CD4-positive, CD25-positive, alpha-beta regulatory T cell (primary cell): Measurements from ENCODE around the gene NR1I2. TPM values are rescaled to one million over a fixed set of nuclear protein-coding genes. Genes with fewer than 3 reads are reported as not detected.

Experiments used
- ATAC-seq, 2 donors: fragments of 150-1000 bp; cut with Tn5 transposase; one replicate each; pipeline ENCODE4 v1.10.0; 2021; ENCODE audit warnings: low read depth in 2 of 2, moderate number of reproducible peaks in 2 of 2, moderate library complexity in 1 of 2
- DNase-seq, 3 donors: peaks; one replicate each; pipeline versions ENCODE4 v3.0.0 to v3.0.0-alpha.2; 2012 to 2022; ENCODE audit warnings: mixed read lengths in 1 of 3
- H3K27ac ChIP-seq: one replicate; pipeline ENCODE4 v1.7.0; 2013; ENCODE audit warnings: mild to moderate bottlenecking, low read length; ENCODE audit not compliant: insufficient read depth, poor library complexity, severe bottlenecking
- H3K27me3 ChIP-seq: one replicate; pipeline ENCODE4 v1.7.0; 2013; ENCODE audit warnings: low read length; ENCODE audit not compliant: control insufficient read depth, insufficient read depth
- H3K36me3 ChIP-seq: one replicate; pipeline ENCODE4 v1.7.0; 2013; ENCODE audit warnings: mild to moderate bottlenecking, low read length, moderate library complexity; ENCODE audit not compliant: control insufficient read depth, insufficient read depth
- H3K4me1 ChIP-seq: 2 replicates; pipeline ENCODE4 v1.7.0; 2013; ENCODE audit warnings: mild to moderate bottlenecking, low read length; ENCODE audit not compliant: insufficient read depth, control insufficient read depth, poor library complexity, severe bottlenecking
- H3K4me3 ChIP-seq: one replicate; pipeline ENCODE4 v1.7.0; 2013; ENCODE audit warnings: low read depth, mild to moderate bottlenecking, low read length, moderate library complexity
- H3K9me3 ChIP-seq, 2 experiments: 1 replicate in 1 of 2; 2 replicates in 1 of 2; pipeline ENCODE4 v1.7.0; 2013; ENCODE audit warnings: low read length in 2 of 2, mild to moderate bottlenecking in 1 of 2, moderate library complexity in 1 of 2; ENCODE audit not compliant: control insufficient read depth in 2 of 2
- H3K27ac Mint-ChIP-seq, 3 donors: one replicate each; pipeline ENCODE4 v1.8.0; 2020 to 2022; ENCODE audit warnings: mild to moderate bottlenecking in 3 of 3, mixed read lengths in 3 of 3, moderate library complexity in 2 of 3
- H3K27me3 Mint-ChIP-seq: one replicate; pipeline ENCODE4 v1.8.0; 2022; ENCODE audit warnings: mild to moderate bottlenecking, mixed read lengths
- H3K36me3 Mint-ChIP-seq: one replicate; pipeline ENCODE4 v1.8.0; 2020; ENCODE audit warnings: mixed read lengths
- H3K4me1 Mint-ChIP-seq, 4 donors: one replicate each; pipeline ENCODE4 v1.8.0; 2020 to 2022; ENCODE audit warnings: mixed read lengths in 4 of 4, mild to moderate bottlenecking in 1 of 4
- H3K4me3 Mint-ChIP-seq, 4 donors: one replicate each; pipeline ENCODE4 v1.8.0; 2020 to 2022; ENCODE audit warnings: mild to moderate bottlenecking in 4 of 4, mixed read lengths in 4 of 4, moderate library complexity in 3 of 4
- H3K9me3 Mint-ChIP-seq, 7 donors: one replicate each; pipeline ENCODE4 v1.8.0; 2020 to 2022; ENCODE audit warnings: mixed read lengths in 7 of 7, mild to moderate bottlenecking in 3 of 7, moderate library complexity in 2 of 7
- polyA plus RNA-seq, 4 donors: library from polyadenylated mRNA; unstranded; fragments of 300-500 nt; fragmentation: Illumina TruSeq; gene quantifications; one replicate each; pipeline ENCODE4 v1.2.3, GENCODE V29; 2021
- total RNA-seq: library from RNA; stranded (reverse); gene quantifications from one replicate; pipeline ENCODE4 v1.2.3, GENCODE V29; 2022

Gene NR1I2
- total and polyA plus RNA-seq, 5 donors from 2014 or later = 0.06 to 0.72 (median 0.24) TPM; not detected in 1

GRCh38 chr3:119768668-119769393 lies 13.1 kb upstream of the NR1I2 start:
- no peak for DNase-seq
- Mint-ChIP-seq H3K27ac (no peak overlapping the region), H3K27me3 (peaks cover 28% of the 10 kb centered on the region), H3K4me1 (no peaks in the 10 kb centered on the region), H3K9me3 (peaks cover 0 to under 1% (median 0%) of the 10 kb centered on the region in 7 donors), H3K4me3 (no peak overlapping the region), H3K36me3 (no peaks in the 10 kb centered on the region)
- Histone ChIP-seq H3K9me3 (no peaks in the 10 kb centered on the region), H3K4me3 (no peak overlapping the region), H3K4me1 (no peaks in the 10 kb centered on the region), H3K36me3 (no peaks in the 10 kb centered on the region), H3K27me3 (peaks cover 6% of the 10 kb centered on the region), H3K27ac (no peak overlapping the region)
- ATAC-seq = no peak

GRCh38 chr3:119769394-119770149 lies 12.3 kb upstream of the NR1I2 start:
- no peak for DNase-seq

GRCh38 chr3:119774444-119774843 lies 7.5 kb upstream of the NR1I2 start:
- Mint-ChIP-seq H3K4me1 (peaks cover 0 to 4% (median 0%) of the 10 kb centered on the region in 4 donors), H3K27me3 (peaks cover 25% of the 10 kb centered on the region), H3K27ac (no peak overlapping the region), H3K9me3 (peaks cover 2 to 8% (median 6%) of the 10 kb centered on the region in 7 donors), H3K36me3 (peaks cover 3% of the 10 kb centered on the region), H3K4me3 (no peak overlapping the region)
- no peak for DNase-seq
- Histone ChIP-seq H3K4me3 (no peak overlapping the region), H3K9me3 (peaks cover 0 to 5% of the 10 kb centered on the region in 2 experiments), H3K4me1 (no peaks in the 10 kb centered on the region), H3K27ac (no peak overlapping the region), H3K27me3 (peaks cover 2% of the 10 kb centered on the region), H3K36me3 (no peaks in the 10 kb centered on the region)
- no peak for ATAC-seq

More at GRCh38 chr3:119769394-119770149, 12.3 kb upstream of the NR1I2 start:
- H3K27me3 Mint-ChIP-seq = peaks cover 30% of the 10 kb centered on the region
- peaks cover 0 to 4% (median 0%) of the 10 kb centered on the region in 7 donors for H3K9me3 Mint-ChIP-seq
- no peak overlapping the region for H3K4me3 ChIP-seq
- no peaks in the 10 kb centered on the region for H3K36me3 ChIP-seq
- no peaks in the 10 kb centered on the region for H3K4me1 ChIP-seq
- ATAC-seq = no peak
- H3K4me1 Mint-ChIP-seq = no peaks in the 10 kb centered on the region
- no peak overlapping the region for H3K27ac Mint-ChIP-seq
- no peaks in the 10 kb centered on the region for H3K9me3 ChIP-seq
- no peak overlapping the region for H3K4me3 Mint-ChIP-seq
- H3K36me3 Mint-ChIP-seq = no peaks in the 10 kb centered on the region
- H3K27ac ChIP-seq = no peak overlapping the region
- peaks cover 6% of the 10 kb centered on the region for H3K27me3 ChIP-seq

GRCh38 chr3:119776304-119776703 lies 5.6 kb upstream of the NR1I2 start:
- H3K9me3 Mint-ChIP-seq = peaks cover 2 to 8% (median 6%) of the 10 kb centered on the region in 7 donors
- no peak overlapping the region for H3K27ac ChIP-seq
- H3K27me3 Mint-ChIP-seq = peaks cover 20% of the 10 kb centered on the region
- H3K4me3 ChIP-seq = no peak overlapping the region
- H3K9me3 ChIP-seq = peaks cover 0 to 5% of the 10 kb centered on the region in 2 experiments
- no peak overlapping the region for H3K27ac Mint-ChIP-seq
- peaks cover 0 to 9% (median 5%) of the 10 kb centered on the region in 4 donors for H3K4me1 Mint-ChIP-seq
- no peak overlapping the region for H3K4me3 Mint-ChIP-seq
- peaks cover 3% of the 10 kb centered on the region for H3K36me3 Mint-ChIP-seq
- no peaks in the 10 kb centered on the region for H3K36me3 ChIP-seq
- no peaks in the 10 kb centered on the region for H3K4me1 ChIP-seq
- ATAC-seq = no peak
- H3K27me3 ChIP-seq = peaks cover 2% of the 10 kb centered on the region
- DNase-seq = no peak

GRCh38 chr3:119778176-119778575 lies 3.7 kb upstream of the NR1I2 start:
- no peak overlapping the region for H3K4me3 ChIP-seq
- Mint-ChIP-seq H3K36me3 (peaks cover 3% of the 10 kb centered on the region), H3K4me3 (no peak overlapping the region), H3K27me3 (peaks cover 17% of the 10 kb centered on the region), H3K9me3 (peaks cover 2 to 8% (median 6%) of the 10 kb centered on the region in 7 donors), H3K27ac (no peak overlapping the region), H3K4me1 (peaks cover 0 to 9% (median 5%) of the 10 kb centered on the region in 4 donors)
- no peak overlapping the region for H3K27ac ChIP-seq
- peaks cover 0 to 5% of the 10 kb centered on the region in 2 experiments for H3K9me3 ChIP-seq
- DNase-seq (no peak), ATAC-seq (no peak)
- no peaks in the 10 kb centered on the region for H3K4me1 ChIP-seq
- H3K27me3 ChIP-seq = no peaks in the 10 kb centered on the region
- no peaks in the 10 kb centered on the region for H3K36me3 ChIP-seq

- Mint-ChIP-seq H3K4me3 (no peak overlapping the region), H3K36me3 (peaks cover 3% of the 10 kb centered on the region), H3K9me3 (peaks cover 2 to 8% (median 6%) of the 10 kb centered on the region in 7 donors), H3K27me3 (peaks cover 13% of the 10 kb centered on the region), H3K27ac (no peak overlapping the region), H3K4me1 (peaks cover 0 to 9% (median 5%) of the 10 kb centered on the region in 4 donors)
- Histone ChIP-seq H3K27me3 (no peaks in the 10 kb centered on the region), H3K36me3 (no peaks in the 10 kb centered on the region), H3K9me3 (peaks cover 0 to 5% of the 10 kb centered on the region in 2 experiments), H3K4me1 (no peaks in the 10 kb centered on the region), H3K27ac (no peak overlapping the region), H3K4me3 (no peak overlapping the region)
- no peak for ATAC-seq
- DNase-seq = no peak
These were observed 3.1 kb upstream of the NR1I2 start for GRCh38 chr3:119778811-119779210.

- DNase-seq (no peak), ATAC-seq (no peak)
- no peak overlapping the region for H3K4me3 ChIP-seq
- peaks cover 0 to 7% (median 6%) of the 10 kb centered on the region in 7 donors for H3K9me3 Mint-ChIP-seq
- H3K9me3 ChIP-seq = peaks cover 0 to 5% of the 10 kb centered on the region in 2 experiments
- peak overlapping the region in 1 of 3 donors; percentile 56 for H3K27ac Mint-ChIP-seq
- H3K27ac ChIP-seq = no peak overlapping the region
- no peaks in the 10 kb centered on the region for H3K27me3 ChIP-seq
- H3K4me1 ChIP-seq = no peaks in the 10 kb centered on the region
- no peaks in the 10 kb centered on the region for H3K36me3 ChIP-seq
- H3K4me1 Mint-ChIP-seq = peaks cover 0 to 9% (median 5%) of the 10 kb centered on the region in 4 donors
- peaks cover 8% of the 10 kb centered on the region for H3K27me3 Mint-ChIP-seq
- H3K36me3 Mint-ChIP-seq = peaks cover 3% of the 10 kb centered on the region
- H3K4me3 Mint-ChIP-seq = no peak overlapping the region
These were observed 2.0 kb upstream of the NR1I2 start for GRCh38 chr3:119779731-119780383.
